Medulla oblongata (tissue), 1 donor: ENCODE results near the gene RAI1.

Experiments
- DNase-seq: peaks from one replicate; pipeline ENCODE4 v3.0.0-alpha.2; 2015; ENCODE audit errors: extremely low spot score

Gene RAI1

GRCh38 chr17:17767154-17767869 lies 86.1 kb downstream of the RAI1 start:
- no peak for DNase-seq

DNA sequence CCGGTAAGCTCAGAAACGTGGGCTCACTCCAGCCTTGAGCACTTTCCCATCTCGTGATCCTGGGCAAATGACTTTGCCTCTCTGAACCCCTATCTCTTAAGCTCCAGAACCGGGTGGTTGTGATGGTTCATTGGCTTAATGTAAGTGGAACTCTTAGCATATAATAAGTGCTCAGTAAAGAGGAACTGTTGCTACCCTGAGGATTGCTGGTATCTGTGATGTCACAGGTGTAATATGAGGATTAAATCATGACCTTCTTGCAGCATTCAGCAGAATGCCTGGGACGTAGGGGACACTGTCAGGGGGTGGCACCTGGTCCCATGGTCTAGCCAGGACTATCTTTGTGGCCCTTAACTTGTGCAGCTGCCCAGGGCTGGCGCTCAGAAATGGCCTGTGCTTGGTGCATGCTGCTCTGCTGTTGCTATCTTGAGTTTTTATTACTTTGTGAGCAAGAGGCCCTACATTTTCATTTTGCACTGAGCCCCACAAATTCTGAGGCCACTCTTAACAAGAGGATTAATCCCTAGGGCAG lies 86.7 kb downstream of the RAI1 start:
- DNase-seq = no peak

DNA sequence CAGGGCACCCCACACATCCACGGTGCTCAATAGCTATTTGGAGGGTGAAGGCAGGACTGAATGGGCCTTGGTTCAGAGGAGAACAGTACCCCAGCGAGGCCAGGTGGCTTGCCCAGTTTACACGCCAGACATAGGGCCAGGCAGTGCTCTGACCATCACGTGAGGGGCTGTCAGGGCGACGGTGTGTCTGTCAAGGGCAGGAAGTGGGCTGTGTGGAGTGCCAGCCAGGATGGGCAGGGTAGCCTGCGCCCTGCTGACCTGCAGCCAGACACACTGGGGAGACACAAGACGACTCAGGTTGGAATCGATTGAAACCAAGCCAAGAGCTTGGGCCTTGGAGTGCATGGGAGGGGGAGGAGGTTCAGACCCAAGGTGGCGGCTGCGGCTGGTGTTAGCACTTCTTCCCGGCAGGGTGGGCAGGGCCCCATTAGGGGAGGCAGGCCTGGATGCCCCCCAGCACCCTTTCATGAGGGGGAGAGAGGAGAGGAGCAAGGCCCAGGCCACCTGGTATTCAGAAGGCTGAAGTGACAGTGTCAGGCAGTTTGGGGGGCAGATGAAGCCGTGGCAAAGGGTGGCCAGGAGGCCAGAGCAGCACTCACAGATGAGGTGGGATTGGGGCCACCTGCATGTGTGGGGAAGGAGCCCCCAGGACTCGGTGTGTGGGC lies 87.3 kb downstream of the RAI1 start:
- DNase-seq = no peak

DNA sequence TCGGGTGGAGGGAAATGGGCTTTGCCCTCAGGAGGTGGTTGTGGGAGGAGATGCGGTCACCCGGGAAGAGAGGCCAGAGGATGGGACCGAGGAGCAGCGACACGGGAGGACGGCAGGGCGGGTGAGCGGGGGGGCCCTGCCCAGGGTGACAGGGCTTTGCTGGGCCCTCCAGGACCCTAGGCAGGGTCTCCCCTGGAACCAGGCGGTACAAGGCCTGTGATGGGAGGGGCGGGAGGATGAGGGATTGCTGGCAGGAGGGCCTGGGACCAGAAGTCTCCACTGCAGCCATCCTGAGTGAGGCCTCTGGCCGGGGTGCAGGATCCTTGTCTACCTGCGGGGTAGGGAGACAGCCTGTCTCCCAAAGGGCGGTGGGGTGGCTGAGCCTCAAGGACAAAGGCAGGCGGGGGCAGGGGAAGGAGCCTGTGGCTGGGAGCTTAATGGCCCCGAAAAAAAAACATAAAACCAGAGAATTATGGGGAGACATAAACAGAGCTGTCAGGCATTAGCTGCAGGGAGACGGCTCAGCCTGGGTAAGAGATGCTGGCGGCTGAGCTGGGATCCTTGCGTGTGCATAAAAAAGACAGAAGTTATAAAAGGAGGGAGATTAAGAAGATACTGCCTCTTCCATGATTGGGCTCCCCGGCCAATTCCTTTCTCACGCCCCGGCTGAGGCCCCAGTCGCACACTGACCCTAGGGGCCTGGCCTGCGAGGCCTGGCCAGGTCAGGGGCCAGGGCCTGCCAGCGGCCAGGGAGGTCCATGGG lies 88.8 kb downstream of the RAI1 start:
- DNase-seq = no peak

- DNase-seq = no peak
Measured at GRCh38 chr17:17770632-17771044, 89.4 kb downstream of the RAI1 start.

- no peak for DNase-seq
Measured at GRCh38 chr17:17771498-17772201, 90.4 kb downstream of the RAI1 start.

DNA sequence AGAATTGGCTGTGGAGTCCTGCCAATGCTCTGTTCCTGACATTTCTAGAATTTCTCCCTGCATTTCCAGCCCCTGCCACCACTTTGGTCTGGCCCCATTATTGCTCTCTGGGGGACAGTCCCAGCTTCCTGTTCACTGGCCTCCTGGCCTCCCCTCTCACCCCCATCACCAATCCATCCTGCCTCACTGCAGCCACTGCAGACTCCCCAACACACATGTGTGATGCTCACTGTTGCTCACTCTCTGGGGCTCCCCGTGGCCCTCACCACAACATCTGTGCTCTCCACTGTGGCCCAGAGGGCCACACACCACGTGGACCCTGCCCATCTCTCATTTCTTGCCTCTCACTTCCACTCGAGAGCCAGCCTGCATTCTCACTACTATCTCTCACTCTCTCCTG lies 91.0 kb downstream of the RAI1 start:
- DNase-seq = no peak

DNA sequence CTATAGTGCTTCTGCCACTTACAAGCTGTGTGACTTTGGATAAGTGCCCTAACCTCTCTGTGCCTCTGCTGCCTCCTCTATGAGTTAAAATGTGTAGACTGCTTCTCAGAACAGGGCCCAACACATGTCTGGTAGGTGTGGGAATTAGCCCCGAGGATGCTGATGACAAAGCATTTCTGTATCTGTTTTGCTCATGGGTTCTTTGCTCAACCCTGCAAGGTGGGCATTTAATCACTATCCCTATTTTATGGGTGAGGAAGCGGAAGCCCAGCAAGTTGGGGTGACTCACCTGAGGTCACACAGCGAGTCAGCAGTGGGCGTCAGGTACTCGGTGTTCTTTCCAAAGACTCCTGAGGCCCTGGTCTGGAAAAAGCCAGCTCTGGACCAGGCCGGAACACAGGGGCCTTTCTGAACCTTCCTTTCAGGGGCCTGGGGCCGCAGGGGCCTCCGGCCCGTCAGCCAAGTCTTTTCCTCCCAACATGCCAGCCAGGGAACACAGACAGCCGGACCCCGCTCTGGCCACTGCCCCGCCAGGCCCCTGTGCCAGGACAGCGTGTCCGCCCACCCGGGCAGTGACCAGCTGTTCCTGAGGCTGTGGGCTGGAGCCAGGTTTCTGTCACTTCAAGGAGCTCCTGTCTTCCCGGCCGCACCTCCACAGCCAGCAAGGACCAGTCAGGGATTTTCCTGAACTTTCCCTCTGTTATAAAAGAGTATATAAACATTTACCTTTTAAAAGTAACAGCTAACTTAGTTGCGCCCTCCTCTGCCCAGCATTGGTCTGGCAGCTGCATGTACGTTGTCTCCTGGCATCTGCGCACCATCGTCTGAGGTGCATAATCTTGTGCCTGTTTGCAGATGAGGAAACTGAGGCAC lies 93.0 kb downstream of the RAI1 start:
- peak; percentile 17 for DNase-seq

GRCh38 chr17:17776889-17777288 lies 95.6 kb downstream of the RAI1 start:
- DNase-seq = no peak

GRCh38 chr17:17778308-17779014 lies 97.2 kb downstream of the RAI1 start:
- peak; percentile 82 for DNase-seq

DNA sequence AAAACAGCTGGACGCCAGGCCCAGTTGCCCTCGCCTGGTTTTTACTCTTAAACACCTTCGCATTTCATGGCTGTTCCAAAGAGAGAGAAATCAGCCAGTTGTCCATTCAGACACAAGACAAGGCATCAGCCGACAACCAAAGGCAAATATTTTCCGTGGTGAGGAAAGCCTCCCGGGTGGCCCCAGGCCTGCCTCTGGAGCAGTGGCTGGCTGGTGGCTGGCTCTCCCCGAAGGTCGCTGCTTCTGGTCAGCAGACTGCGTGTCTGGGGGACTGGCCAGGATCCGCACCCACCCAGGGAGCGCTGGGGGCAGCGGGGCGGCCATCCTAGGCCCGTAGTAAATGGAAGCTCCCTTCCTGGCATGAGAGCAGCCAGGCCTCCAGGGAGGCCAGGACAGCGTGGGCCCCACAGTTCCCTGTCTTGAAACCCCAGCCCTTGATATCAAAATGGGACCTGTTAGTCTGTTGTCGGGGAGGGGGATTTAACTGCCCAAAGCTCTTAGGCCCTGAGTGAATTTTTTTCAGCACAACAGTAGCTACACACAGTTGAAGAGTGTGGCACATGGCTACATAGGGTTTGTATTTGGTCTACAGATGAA lies 97.9 kb downstream of the RAI1 start:
- peak; percentile 29 for DNase-seq

DNA sequence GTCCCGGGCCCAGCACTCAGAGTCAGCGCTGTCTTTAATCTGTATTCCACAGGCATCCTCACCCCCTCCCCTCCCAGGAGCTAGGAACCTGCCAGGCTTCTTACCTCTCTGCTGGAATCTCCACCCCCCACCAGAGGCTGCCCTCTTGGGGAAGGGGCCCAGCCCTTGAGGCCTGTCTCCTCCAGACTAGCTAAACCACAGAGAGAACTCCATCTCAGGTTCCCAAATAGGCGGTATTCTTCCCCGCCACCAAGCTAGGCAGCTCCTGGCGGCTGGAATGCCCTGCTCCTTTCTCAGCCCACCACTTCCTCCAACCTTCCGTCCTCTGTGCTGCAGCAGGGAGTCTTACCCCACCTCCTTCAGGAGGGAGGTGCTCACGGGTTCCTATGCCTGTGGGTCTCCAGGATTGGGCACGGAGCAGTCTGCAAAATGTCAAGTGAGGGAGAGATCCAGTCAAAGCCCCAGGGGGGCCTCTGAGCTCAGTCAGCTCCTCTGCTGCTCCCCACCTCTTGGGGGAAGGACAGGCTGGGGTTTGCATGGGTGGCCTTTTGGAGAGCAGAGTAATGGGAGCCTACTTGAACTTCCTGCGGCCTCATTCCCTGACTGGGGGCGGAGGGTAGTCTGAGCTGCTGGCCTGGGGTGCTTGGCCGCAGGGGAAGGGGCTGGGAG lies 99.8 kb downstream of the RAI1 start:
- peak; percentile 39 for DNase-seq

GRCh38 chr17:17781591-17782496 lies 100.6 kb downstream of the RAI1 start:
- DNase-seq = peak; percentile 75

- no peak for DNase-seq
Measured at GRCh38 chr17:17782523-17783115, 101.4 kb downstream of the RAI1 start.

DNA sequence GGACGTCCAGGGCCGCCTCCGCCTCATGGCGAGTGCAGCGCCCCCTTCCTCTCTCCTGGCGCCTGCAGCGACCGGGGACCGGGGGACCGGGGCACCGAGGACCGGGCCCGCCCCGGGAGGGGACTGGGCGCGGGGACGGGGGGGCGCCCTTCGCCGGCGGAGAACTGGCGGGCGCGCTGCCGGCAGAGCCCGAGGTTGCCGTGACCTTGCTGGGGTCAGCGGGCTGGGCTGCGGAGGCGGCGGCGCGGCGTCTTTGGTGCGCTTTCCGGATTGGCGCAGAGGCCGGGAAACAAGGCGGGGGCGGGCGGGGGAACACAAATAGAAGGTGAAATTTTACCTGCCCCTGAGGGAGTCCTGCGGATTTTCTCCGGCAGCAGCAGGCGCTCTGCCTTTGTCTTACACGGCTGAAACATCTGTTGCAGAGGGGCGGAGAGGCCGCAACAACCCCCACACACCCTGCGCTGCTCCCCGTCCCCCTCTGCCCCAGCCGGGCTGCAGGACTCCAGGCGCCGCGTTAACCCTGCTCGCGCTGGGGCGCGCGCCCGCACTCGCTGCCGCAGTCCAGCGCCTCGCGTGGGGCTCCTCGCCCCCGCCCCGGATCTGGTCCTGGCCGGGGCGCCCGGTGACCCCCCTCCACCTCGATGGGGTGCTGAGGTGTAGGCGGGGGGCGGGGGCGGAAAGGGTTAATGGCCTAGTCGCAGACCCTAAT lies 102.0 kb downstream of the RAI1 start:
- peak; percentile 43 for DNase-seq

GRCh38 chr17:17783825-17784656 lies 102.8 kb downstream of the RAI1 start:
- peak; percentile 81 for DNase-seq
